B cell (primary cell): ENCODE data around the gene CYP4F22. TPM values are rescaled to one million over a fixed set of nuclear protein-coding genes. Genes with fewer than 3 reads are reported as not detected.

ENCODE experiments used
- ATAC-seq: fragments of 200-7000 bp; cut with Tn5 transposase; one replicate; pipeline ENCODE4 v1.10.0; 2021; ENCODE audit warnings: low read depth, mild to moderate bottlenecking, moderate number of reproducible peaks, moderate library complexity
- CTCF ChIA-PET: fragments of 350-600 bp; sonication (Branson Sonifier 250); formaldehyde crosslinking; loops from one replicate; lab custom pipeline; 2021; ENCODE audit warnings: antibody characterized with exemption, inconsistent platforms; lab: Charles Lee
- POLR2A ChIA-PET: fragments of 350-600 bp; sonication (Branson Sonifier 250); formaldehyde crosslinking; loops from one replicate; lab custom pipeline; 2021; ENCODE audit warnings: antibody characterized with exemption; lab: Charles Lee
- DNase-seq: peaks from one replicate; pipeline ENCODE4 v3.0.0; 2013
- H2AFZ ChIP-seq: 2 replicates; pipeline ENCODE4 v1.6.1; 2012; ENCODE audit warnings: mild to moderate bottlenecking, low read depth, low read length; ENCODE audit not compliant: insufficient read depth, poor library complexity, severe bottlenecking
- H3K27ac ChIP-seq, 2 donors: 1 replicate in 1 of 2; 2 replicates in 1 of 2; pipeline ENCODE4 v1.5.1; 2012 to 2013; ENCODE audit warnings: low read length in 2 of 2, mild to moderate bottlenecking in 2 of 2, moderate library complexity in 1 of 2
- H3K27me3 ChIP-seq, 4 experiments: fragments of 200-600 bp in 1 of 4; sonication (generic) in 1 of 4; replicated peaks in 1 of 4; 1 replicate in 2 of 4; 2 replicates in 2 of 4; pipeline versions ENCODE4 v1.6.1 to v1.7.0; 2013 to 2016; ENCODE audit warnings: low read length in 3 of 4, mild to moderate bottlenecking in 2 of 4, mixed read lengths in 1 of 4, moderate library complexity in 1 of 4; ENCODE audit not compliant: insufficient read depth in 4 of 4, control insufficient read depth in 3 of 4; ENCODE audit errors: control extremely low read depth in 1 of 4
- H3K36me3 ChIP-seq, 2 experiments: replicated peaks in 1 of 2; 1 replicate in 1 of 2; 2 replicates in 1 of 2; pipeline versions ENCODE4 v1.6.1 to v1.7.1; 2013; ENCODE audit warnings: low read length in 1 of 2; ENCODE audit not compliant: insufficient read depth in 2 of 2, control insufficient read depth in 1 of 2; ENCODE audit errors: control extremely low read depth in 1 of 2, extremely low read depth in 1 of 2
- H3K4me1 ChIP-seq, 2 donors: fragments of 200-600 bp in 1 of 2; sonication (generic) in 1 of 2; 1 replicate in 1 of 2; 2 replicates in 1 of 2; pipeline versions ENCODE4 v1.5.1 to v1.6.1; 2013 to 2017; ENCODE audit warnings: low read length in 2 of 2; ENCODE audit not compliant: control insufficient read depth in 2 of 2, insufficient read depth in 2 of 2
- H3K4me2 ChIP-seq: replicated peaks from 2 replicates; pipeline ENCODE3; 2012; ENCODE audit warnings: mild to moderate bottlenecking, low read depth, low read length; ENCODE audit not compliant: poor library complexity, severe bottlenecking
- H3K4me3 ChIP-seq, 5 experiments: fragments of 200-600 bp in 1 of 5; sonication (generic) in 1 of 5; 1 replicate in 3 of 5; 2 replicates in 2 of 5; pipeline versions ENCODE4 v1.5.1 to v1.7.0; 2011 to 2016; ENCODE audit warnings: low read length in 4 of 5, mild to moderate bottlenecking in 4 of 5, low read depth in 2 of 5, control low read depth in 1 of 5, moderate library complexity in 1 of 5; ENCODE audit not compliant: insufficient read depth in 1 of 5; ENCODE audit errors: control extremely low read depth in 1 of 5, extremely low read depth in 1 of 5
- H3K79me2 ChIP-seq: fragments of 200-600 bp; sonication (generic); one replicate; pipeline ENCODE4 v1.6.0; 2016; ENCODE audit warnings: low read length; ENCODE audit not compliant: control insufficient read depth, insufficient read depth
- H3K9ac ChIP-seq: fragments of 200-600 bp; sonication (generic); 2 replicates; pipeline ENCODE4 v1.6.1; 2017; ENCODE audit warnings: mild to moderate bottlenecking, low read length, moderate library complexity
- H3K9me3 ChIP-seq, 3 donors: one replicate each; pipeline versions ENCODE4 v1.6.1 to v1.7.1; 2013; ENCODE audit warnings: low read length in 2 of 3; ENCODE audit not compliant: control insufficient read depth in 2 of 3, insufficient read depth in 1 of 3; ENCODE audit errors: control extremely low read depth in 1 of 3
- H4K20me1 ChIP-seq: 2 replicates; pipeline ENCODE4 v1.6.0; 2012; ENCODE audit warnings: mild to moderate bottlenecking, low read length; ENCODE audit not compliant: insufficient read depth, control insufficient read depth, poor library complexity, severe bottlenecking
- H3K27ac Mint-ChIP-seq: one replicate; pipeline ENCODE4 v1.8.0; 2021; ENCODE audit warnings: mixed read lengths
- H3K27me3 Mint-ChIP-seq: one replicate; pipeline ENCODE4 v1.8.0; 2021; ENCODE audit warnings: mixed read lengths
- H3K4me1 Mint-ChIP-seq: one replicate; pipeline ENCODE4 v1.8.0; 2021; ENCODE audit warnings: mixed read lengths
- H3K4me3 Mint-ChIP-seq: one replicate; pipeline ENCODE4 v1.8.0; 2021; ENCODE audit warnings: mixed read lengths
- H3K9me3 Mint-ChIP-seq: one replicate; pipeline ENCODE4 v1.8.0; 2022; ENCODE audit warnings: mixed read lengths; ENCODE audit not compliant: insufficient read depth
- CTCF ChIP-seq: fragments of 200-600 bp; IDR thresholded peaks from one replicate; pipeline ENCODE4 v1.8.0; 2022; ENCODE audit warnings: antibody characterized with exemption, mild to moderate bottlenecking
- EZH2 ChIP-seq: IDR thresholded peaks from 2 replicates; pipeline ENCODE4 v1.6.1; 2012; ENCODE audit warnings: borderline replicate concordance, low read depth, mild to moderate bottlenecking, moderate library complexity, low read length; ENCODE audit not compliant: insufficient read depth, poor library complexity, severe bottlenecking
- WGBS: methylation state at CpG from one replicate; pipeline ENCODE4 v1.1.5; 2013; ENCODE audit warnings: missing lambda C conversion rate; ENCODE audit not compliant: insufficient coverage; 5-methylcytosine and 5-hydroxymethylcytosine counted together
- intact Hi-C: fragments of 100-400 bp; cut with micrococcal nuclease; formaldehyde crosslinking; loops from one replicate; pipeline ENCODE4 v1.10.0; 2022
- polyA plus RNA-seq: library from polyadenylated mRNA; depleted of rRNA; stranded (reverse); fragments of >200 nt; gene quantifications from 2 replicates; pipeline ENCODE4 v1.2.3, GENCODE V29; 2012
- total RNA-seq, 2 donors: library from RNA; stranded (reverse); fragments of 120-200 nt in 1 of 2; gene quantifications; 1 replicate in 1 of 2; 2 replicates in 1 of 2; pipeline versions ENCODE4 v1.2.3 to v1.2.4, GENCODE V29; 2013 to 2022

The CYP4F22 gene
- total and polyA plus RNA-seq, 2 donors (not counting 1 experiment from before 2014, with no cell fraction given), result 0.03 TPM; not detected in 1

DNA sequence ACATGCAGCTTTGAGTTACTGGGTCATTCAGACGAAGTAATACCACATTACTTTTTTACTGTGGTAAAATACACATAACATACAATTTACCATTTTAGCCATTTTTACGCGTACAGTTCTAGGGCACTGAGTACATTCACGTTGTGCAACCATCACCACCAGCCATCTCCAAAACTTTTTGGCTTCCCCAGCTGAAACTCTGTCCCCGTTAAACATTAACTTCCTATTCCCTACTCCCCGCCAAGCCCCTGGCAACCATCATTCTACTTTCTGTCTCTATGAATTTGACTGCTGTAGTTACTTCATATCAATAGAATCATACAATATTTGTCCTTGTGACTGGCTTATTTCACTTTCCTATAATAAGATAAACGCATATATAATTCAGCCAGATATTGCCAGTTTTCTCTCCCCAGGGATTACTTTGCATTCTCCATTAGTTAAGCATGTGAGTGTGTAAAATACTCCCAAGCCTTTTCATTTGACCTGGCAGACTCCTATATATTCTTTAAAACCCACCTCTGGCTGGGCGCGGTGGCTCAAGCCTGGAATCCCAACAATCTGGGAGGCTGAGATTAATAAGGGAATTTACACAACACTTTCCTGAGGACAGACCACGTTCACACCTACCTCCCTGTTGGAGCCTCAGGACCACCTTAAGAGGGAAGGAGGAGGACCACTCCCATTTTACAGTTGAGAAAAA, 10.0 kb upstream of the CYP4F22 start:
- no peak overlapping the region for H3K4me3 Mint-ChIP-seq
- ATAC-seq, result no peak
- no peak overlapping the region for H2AFZ ChIP-seq
- no peaks in the 10 kb centered on the region for H3K36me3 ChIP-seq
- TF ChIP-seq CTCF, result no peak
- no peak for TF ChIP-seq EZH2
- ChIA-PET CTCF (no interaction called here), POLR2A (no interaction called here)
- H3K4me2 ChIP-seq, result no peak overlapping the region
- H3K9me3 ChIP-seq, result peaks cover 0 to 4% (median 0%) of the 10 kb centered on the region in 3 donors
- H3K4me1 Mint-ChIP-seq, result no peaks in the 10 kb centered on the region
- H3K9me3 Mint-ChIP-seq, result no peaks in the 10 kb centered on the region
- intact Hi-C loops, result no loop called here
- H3K27ac Mint-ChIP-seq, result no peak overlapping the region
- no peaks in the 10 kb centered on the region for H3K79me2 ChIP-seq
- H3K4me1 ChIP-seq, result no peaks in the 10 kb centered on the region
- H3K27me3 ChIP-seq, result peaks cover 0 to 5% (median 0%) of the 10 kb centered on the region in 4 experiments
- no peak overlapping the region for H3K4me3 ChIP-seq
- WGBS, result 79% methylated on average over 3 of the region's 10 CpGs
- no peaks in the 10 kb centered on the region for H4K20me1 ChIP-seq
- DNase-seq, result no peak
- peaks cover 14% of the 10 kb centered on the region for H3K27me3 Mint-ChIP-seq
- H3K27ac ChIP-seq, result no peak overlapping the region
- no peak overlapping the region for H3K9ac ChIP-seq

GRCh38 chr19:15498910-15499309, 9.4 kb upstream of the CYP4F22 start:
- Histone ChIP-seq H3K9me3 (peaks cover 0 to 4% (median 0%) of the 10 kb centered on the region in 3 donors), H2AFZ (no peak overlapping the region), H3K27me3 (peaks cover 0 to 5% (median 0%) of the 10 kb centered on the region in 4 experiments), H3K27ac (no peak overlapping the region), H4K20me1 (no peaks in the 10 kb centered on the region), H3K4me2 (no peak overlapping the region), H3K36me3 (no peaks in the 10 kb centered on the region), H3K79me2 (no peaks in the 10 kb centered on the region), H3K9ac (no peak overlapping the region), H3K4me1 (no peaks in the 10 kb centered on the region), H3K4me3 (no peak overlapping the region)
- DNase-seq (no peak), ATAC-seq (no peak)
- no peak overlapping the region for H3K27ac Mint-ChIP-seq
- intact Hi-C loops, result no loop called here
- WGBS, result 79% methylated on average over 5 of the region's 6 CpGs
- TF ChIP-seq EZH2 (no peak), CTCF (no peak)
- peaks cover 14% of the 10 kb centered on the region for H3K27me3 Mint-ChIP-seq
- H3K9me3 Mint-ChIP-seq, result no peaks in the 10 kb centered on the region
- no peaks in the 10 kb centered on the region for H3K4me1 Mint-ChIP-seq
- ChIA-PET CTCF (no interaction called here), POLR2A (no interaction called here)
- no peak overlapping the region for H3K4me3 Mint-ChIP-seq
